Measurements from ENCODE around the gene PPIH. TPM values are rescaled to one million over a fixed set of nuclear protein-coding genes. Genes with fewer than 3 reads are reported as not detected.
"Not testable (repeated sequence)": the region's sequence is repeated elsewhere in the genome, so short reads cannot be mapped to it uniquely, and the experiment has no call there.

The PPIH gene
- total and polyA plus RNA-seq, 10 of the 15 experiments (the other 5 are each of a cell fraction or from before 2014, with no cell fraction given): 75.1 to 172 (median 122) TPM

- H4K20me1 ChIP-seq (ENCODE audit: control insufficient read depth, insufficient read depth); H3K36me3 ChIP-seq (ENCODE audit: control insufficient read depth in 2 of 2, insufficient read depth in 2 of 2, low read length in 1 of 2); H2AFZ ChIP-seq (ENCODE audit: control insufficient read depth, low read depth, low read length); RAD21 ChIA-PET (ENCODE audit: unreplicated experiment); intact Hi-C loops (cut with micrococcal nuclease; ENCODE audit: unreplicated experiment); H3K4me3 ChIP-seq; ATAC-seq; H3K4me2 ChIP-seq (ENCODE audit: control insufficient read depth, insufficient read depth); in situ Hi-C loops (cut with MboI); H3K9me3 ChIP-seq (replicated peaks; ENCODE audit: control insufficient read depth, insufficient read depth, low read length); H3K9ac ChIP-seq (ENCODE audit: control insufficient read depth, insufficient read depth, low read length); H3K27ac ChIP-seq (ENCODE audit: control insufficient read depth, insufficient read depth); FAIRE-seq; H3K27me3 ChIP-seq (replicated peaks in 1 of 2; ENCODE audit: control insufficient read depth in 2 of 2, insufficient read depth in 2 of 2, low read length in 1 of 2); H3K79me2 ChIP-seq (ENCODE audit: control insufficient read depth, insufficient read depth, low read length); DNase-seq (ENCODE audit: low read depth, low spot score); H3K4me1 ChIP-seq (ENCODE audit: control insufficient read depth, insufficient read depth, low read length); BruUV-seq (replicated peaks): not testable (repeated sequence)
- ChIA-PET POLR2A (interaction anchor here (0.7 kb wide), 1 partner anchor 131 kb away, joined by 6 read pairs; no protein-coding TSS in a partner anchor), CTCF (interaction anchor here (0.7 kb wide), 1 partner anchor 60 kb away, joined by 4 read pairs; no protein-coding TSS in a partner anchor), SMC1A (ENCODE audit: uncharacterized antibody, unreplicated experiment) (interaction anchor here (1.0 kb wide), 1 partner anchor 13 kb away, joined by 3 read pairs; no protein-coding TSS in a partner anchor)
- WGBS (ENCODE audit: insufficient coverage, insufficient replicate concordance, low lambda C conversion rate, missing lambda C conversion rate): 100% methylated on average over 2 of the region's 2 CpGs
Measured at GRCh38 chr1:42722403-42722802, 64.2 kb downstream of the PPIH start.

- ATAC-seq: no peak
- Histone ChIP-seq H3K27me3 (replicated peaks in 1 of 2; ENCODE audit: control insufficient read depth in 2 of 2, insufficient read depth in 2 of 2, low read length in 1 of 2) (no peaks in the 10 kb centered on the region), H3K4me1 (ENCODE audit: control insufficient read depth, insufficient read depth, low read length) (no peaks in the 10 kb centered on the region), H3K79me2 (ENCODE audit: control insufficient read depth, insufficient read depth, low read length) (no peaks in the 10 kb centered on the region), H3K36me3 (ENCODE audit: control insufficient read depth in 2 of 2, insufficient read depth in 2 of 2, low read length in 1 of 2) (no peaks in the 10 kb centered on the region), H3K4me3 (no peak overlapping the region), H3K4me2 (ENCODE audit: control insufficient read depth, insufficient read depth) (no peak overlapping the region), H4K20me1 (ENCODE audit: control insufficient read depth, insufficient read depth) (no peaks in the 10 kb centered on the region), H3K9me3 (replicated peaks; ENCODE audit: control insufficient read depth, insufficient read depth, low read length) (no peaks in the 10 kb centered on the region), H2AFZ (ENCODE audit: control insufficient read depth, low read depth, low read length) (no peak overlapping the region), H3K9ac (ENCODE audit: control insufficient read depth, insufficient read depth, low read length) (no peak overlapping the region), H3K27ac (ENCODE audit: control insufficient read depth, insufficient read depth) (no peak overlapping the region)
- POLR2A ChIA-PET: interaction anchor here (0.7 kb wide), 1 partner anchor 22 kb away, joined by 3 read pairs; no protein-coding TSS in a partner anchor
- 53% methylated on average over 6 of the region's 6 CpGs for WGBS (ENCODE audit: insufficient coverage, insufficient replicate concordance, low lambda C conversion rate, missing lambda C conversion rate)
- intact Hi-C loops (cut with micrococcal nuclease; ENCODE audit: unreplicated experiment): no loop called here
- RAD21 ChIA-PET (ENCODE audit: unreplicated experiment): no interaction called here
- no peak for TF ChIP-seq ZBED1 (IDR thresholded peaks at IDR 0.05; ENCODE audit: borderline replicate concordance)
- no peak for TF ChIP-seq TARDBP (IDR thresholded peaks at IDR 0.05; ENCODE audit: borderline replicate concordance)
- TF ChIP-seq SPI1 (IDR thresholded peaks at IDR 0.05; ENCODE audit: borderline replicate concordance, insufficient read depth, low read depth, low read length): no peak
- DNase-seq (ENCODE audit: low read depth, low spot score): no peak
- in situ Hi-C loops (cut with MboI): no loop called here
- BruUV-seq (replicated peaks): no TSS peak
- CTCF ChIA-PET: no interaction called here
- FAIRE-seq: no peak
- SMC1A ChIA-PET (ENCODE audit: uncharacterized antibody, unreplicated experiment): interaction anchor here (0.5 to 1.0 kb wide), 2 partner anchors 12 to 522 kb away, joined by 3 read pairs; no protein-coding TSS in a partner anchor
Measured at GRCh38 chr1:42723511-42723910, 65.3 kb downstream of the PPIH start.

- ATAC-seq; H3K4me1 ChIP-seq (ENCODE audit: control insufficient read depth, insufficient read depth, low read length); H4K20me1 ChIP-seq (ENCODE audit: control insufficient read depth, insufficient read depth); H3K27me3 ChIP-seq (replicated peaks in 1 of 2; ENCODE audit: control insufficient read depth in 2 of 2, insufficient read depth in 2 of 2, low read length in 1 of 2); H2AFZ ChIP-seq (ENCODE audit: control insufficient read depth, low read depth, low read length); intact Hi-C loops (cut with micrococcal nuclease; ENCODE audit: unreplicated experiment); H3K9me3 ChIP-seq (replicated peaks; ENCODE audit: control insufficient read depth, insufficient read depth, low read length); H3K27ac ChIP-seq (ENCODE audit: control insufficient read depth, insufficient read depth); BruUV-seq (replicated peaks); H3K9ac ChIP-seq (ENCODE audit: control insufficient read depth, insufficient read depth, low read length); H3K36me3 ChIP-seq (ENCODE audit: control insufficient read depth in 2 of 2, insufficient read depth in 2 of 2, low read length in 1 of 2); in situ Hi-C loops (cut with MboI); RAD21 ChIA-PET (ENCODE audit: unreplicated experiment); H3K4me2 ChIP-seq (ENCODE audit: control insufficient read depth, insufficient read depth); DNase-seq (ENCODE audit: low read depth, low spot score); H3K4me3 ChIP-seq; H3K79me2 ChIP-seq (ENCODE audit: control insufficient read depth, insufficient read depth, low read length); FAIRE-seq: not testable (repeated sequence)
- ChIA-PET SMC1A (ENCODE audit: uncharacterized antibody, unreplicated experiment) (interaction anchor here (0.6 kb wide), 1 partner anchor 187 kb away, joined by 3 read pairs; no protein-coding TSS in a partner anchor), POLR2A (interaction anchor here (0.7 to 0.9 kb wide), 2 partner anchors 386 to 552 kb away, joined by 3 read pairs; no protein-coding TSS in a partner anchor), CTCF (interaction anchor here (0.6 to 0.7 kb wide), 2 partner anchors 80 to 149 kb away, joined by 3 read pairs; no protein-coding TSS in a partner anchor)
- 98% methylated on average over 4 of the region's 4 CpGs for WGBS (ENCODE audit: insufficient coverage, insufficient replicate concordance, low lambda C conversion rate, missing lambda C conversion rate)
Measured at GRCh38 chr1:42725820-42726219, 67.6 kb downstream of the PPIH start.
